Right lung (tissue), 5 donors: Measurements from ENCODE around the gene SCYL2. TPM values are rescaled to one million over a fixed set of nuclear protein-coding genes. Genes with fewer than 3 reads are reported as not detected.
"Not testable (repeated sequence)": the region's sequence is repeated elsewhere in the genome, so short reads cannot be mapped to it uniquely, and the experiment has no call there.

Experiments
- DNase-seq, 2 donors: peaks; one replicate each; pipeline ENCODE4 v3.0.0-alpha.2; 2013
- polyA plus RNA-seq, 5 donors: library from polyadenylated mRNA; unstranded; fragments of 120-200 nt; gene quantifications; one replicate each; pipeline versions ENCODE4 v1.2.1 to v1.2.3, GENCODE V29; 2013; ENCODE audit warnings: inconsistent platforms in 1 of 5, low replicate concordance in 1 of 5; ENCODE audit not compliant: insufficient read length in 5 of 5, insufficient read depth in 1 of 5

SCYL2 gene
- polyA plus RNA-seq, 5 donors = 45.6 to 76.9 (median 62.4) TPM

GRCh38 chr12:100311317-100311716 lies 44.3 kb downstream of the SCYL2 start:
- DNase-seq = no peak

GRCh38 chr12:100317371-100317770 lies 50.4 kb downstream of the SCYL2 start:
- DNase-seq = no peak

- DNase-seq = no peak
These were observed 57.5 kb downstream of the SCYL2 start for GRCh38 chr12:100324498-100324897.

GRCh38 chr12:100326208-100326607 lies 59.2 kb downstream of the SCYL2 start:
- DNase-seq = no peak

- no peak for DNase-seq
These were observed 62.8 kb downstream of the SCYL2 start for GRCh38 chr12:100329800-100330199.

DNA sequence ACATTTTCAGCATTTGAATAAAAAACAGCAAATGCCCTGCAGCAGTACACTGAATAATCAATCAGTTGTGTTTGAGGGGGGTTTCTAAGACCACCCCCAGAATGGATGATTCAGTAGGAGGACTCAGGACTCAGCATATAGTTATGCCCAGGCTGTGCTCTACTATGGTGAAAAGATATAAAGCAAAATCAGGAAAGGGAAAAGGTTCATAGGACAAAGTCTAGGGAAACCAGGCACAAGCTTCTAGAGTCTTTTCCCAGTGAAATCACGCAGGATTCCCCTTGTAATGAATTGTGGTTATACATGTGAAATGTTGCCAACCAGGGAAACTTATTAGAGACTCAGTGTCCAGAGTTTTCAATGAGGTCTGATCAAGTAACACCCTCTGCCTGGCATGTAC lies 64.9 kb downstream of the SCYL2 start:
- DNase-seq = no peak

DNA sequence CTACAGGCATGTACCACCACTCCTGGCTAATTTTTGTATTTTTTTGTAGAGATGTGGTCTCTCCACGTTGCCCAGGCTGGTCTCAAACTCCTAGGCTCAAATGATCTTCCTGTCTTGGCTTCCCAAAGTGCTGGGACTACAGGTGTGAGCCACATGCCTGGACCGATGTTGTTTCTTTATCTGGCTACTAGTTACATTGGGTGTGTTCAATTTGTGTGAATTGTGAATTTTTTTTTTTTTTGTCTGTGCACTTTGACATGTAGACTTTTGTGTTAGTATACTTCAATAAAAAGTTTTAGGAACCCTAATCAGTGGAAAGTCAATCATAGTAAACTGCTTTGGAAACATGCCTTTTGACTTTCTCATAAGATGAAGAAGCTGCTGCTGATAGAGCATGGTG lies 65.9 kb downstream of the SCYL2 start:
- no peak for DNase-seq

DNA sequence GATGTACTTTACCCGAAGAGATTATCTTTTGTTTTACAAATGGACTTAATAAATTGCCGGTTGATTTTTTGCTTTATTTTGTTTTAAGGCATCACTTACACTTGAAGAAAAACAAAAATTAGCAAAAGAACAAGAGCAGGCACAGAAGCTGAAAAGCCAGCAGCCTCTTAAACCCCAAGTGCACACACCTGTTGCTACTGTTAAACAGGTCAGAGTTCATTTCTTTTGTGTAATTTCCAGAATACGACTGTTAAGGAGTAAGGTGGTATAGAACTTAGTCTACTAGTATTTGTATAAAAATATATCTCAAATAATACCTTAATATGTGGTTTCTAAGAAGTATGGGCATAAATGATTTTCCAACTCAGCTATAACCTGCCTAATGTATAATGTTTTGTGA lies 70.3 kb downstream of the SCYL2 start:
- DNase-seq = no peak

- DNase-seq = peak in 1 of 2 donors; percentile 24
These were observed 70.8 kb downstream of the SCYL2 start for GRCh38 chr12:100337727-100338126.

- DNase-seq = no peak
These were observed 72.1 kb downstream of the SCYL2 start for GRCh38 chr12:100339071-100339470.

GRCh38 chr12:100342897-100343296 lies 75.9 kb downstream of the SCYL2 start:
- not testable (repeated sequence) for DNase-seq

DNA sequence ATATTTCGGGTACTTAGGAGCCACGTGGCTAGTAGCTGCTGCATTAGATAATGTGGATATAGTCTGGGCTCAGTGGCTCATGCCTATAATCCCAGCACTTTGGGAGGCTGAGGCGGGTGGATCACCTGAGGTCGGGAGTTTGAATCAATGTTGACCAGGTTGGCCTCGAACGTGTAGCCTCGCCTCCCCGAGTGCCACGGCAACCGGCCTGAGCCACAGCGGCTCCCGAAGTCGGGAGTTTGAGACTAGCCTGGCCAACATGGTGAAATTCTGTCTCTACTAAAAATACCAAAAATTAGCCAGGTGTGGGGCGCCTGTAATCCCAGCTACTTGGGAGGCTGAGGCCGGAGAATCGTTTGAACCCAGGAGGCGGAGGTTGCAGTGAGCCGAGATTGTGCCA lies 77.4 kb downstream of the SCYL2 start:
- DNase-seq = not testable (repeated sequence)

GRCh38 chr12:100345020-100345767 lies 78.2 kb downstream of the SCYL2 start:
- no peak for DNase-seq

DNA sequence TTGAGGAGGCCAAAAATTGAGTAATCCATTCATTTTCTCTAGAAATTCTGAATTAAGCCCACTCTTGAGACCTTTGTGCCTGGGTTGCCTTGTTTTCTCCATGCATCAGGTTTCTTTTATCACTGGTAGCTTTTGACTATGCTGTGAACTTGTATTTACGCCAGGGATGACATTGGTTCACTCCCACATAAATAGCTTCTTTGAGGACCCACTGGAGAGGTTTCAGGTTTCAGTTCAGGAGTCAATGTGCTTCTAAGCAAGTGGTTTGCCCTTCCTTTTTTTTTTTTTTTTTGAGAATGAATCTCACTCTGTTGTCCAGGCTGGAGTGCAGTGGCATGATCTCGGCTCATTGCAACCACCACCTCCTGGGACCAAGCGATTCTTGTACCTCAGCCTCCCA lies 79.7 kb downstream of the SCYL2 start:
- no peak for DNase-seq

DNA sequence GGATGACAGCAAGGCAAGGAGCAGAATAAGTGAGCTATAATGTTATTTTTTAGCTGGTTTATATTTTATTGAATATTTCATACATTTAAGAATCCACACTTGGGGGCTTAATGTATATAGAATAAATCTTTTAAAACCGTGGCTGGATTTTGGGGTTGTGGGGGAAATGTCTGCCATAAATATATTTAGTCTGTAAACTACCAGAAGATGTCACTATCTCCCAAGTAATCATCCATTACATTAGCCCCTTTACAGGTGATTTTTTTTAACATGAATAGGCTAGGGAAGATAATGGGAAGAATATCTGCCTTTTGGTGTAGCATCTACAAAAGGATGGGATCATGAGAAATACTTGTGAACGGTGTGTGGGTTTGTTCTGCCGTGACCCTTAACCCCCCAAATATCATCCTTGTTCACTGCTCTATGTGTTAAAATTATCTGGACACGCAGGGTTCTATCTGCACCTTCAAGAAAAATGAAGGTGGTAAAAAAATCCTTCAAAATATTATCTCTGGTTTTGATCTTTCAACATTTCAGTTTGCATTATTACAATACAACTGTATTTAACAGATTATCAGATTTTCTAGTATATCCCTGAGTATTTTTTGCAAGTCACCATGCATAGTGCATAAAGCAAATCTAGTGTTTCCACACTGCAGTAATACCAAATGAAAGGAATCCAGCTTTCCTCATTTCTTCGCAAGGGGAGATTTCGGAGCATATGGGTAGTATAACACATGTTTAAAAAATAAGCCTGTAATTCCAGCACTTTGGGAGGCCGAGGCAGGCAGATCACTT lies 81.9 kb downstream of the SCYL2 start:
- no peak for DNase-seq

- peak; percentile 20 for DNase-seq
These were observed 89.8 kb downstream of the SCYL2 start, which contains the start of gene SLC17A8 for GRCh38 chr12:100356644-100357223. SLC17A8 (plus strand) TSS chr12:100357074; CDS start chr12:100357392, 318 bp downstream.

DNA sequence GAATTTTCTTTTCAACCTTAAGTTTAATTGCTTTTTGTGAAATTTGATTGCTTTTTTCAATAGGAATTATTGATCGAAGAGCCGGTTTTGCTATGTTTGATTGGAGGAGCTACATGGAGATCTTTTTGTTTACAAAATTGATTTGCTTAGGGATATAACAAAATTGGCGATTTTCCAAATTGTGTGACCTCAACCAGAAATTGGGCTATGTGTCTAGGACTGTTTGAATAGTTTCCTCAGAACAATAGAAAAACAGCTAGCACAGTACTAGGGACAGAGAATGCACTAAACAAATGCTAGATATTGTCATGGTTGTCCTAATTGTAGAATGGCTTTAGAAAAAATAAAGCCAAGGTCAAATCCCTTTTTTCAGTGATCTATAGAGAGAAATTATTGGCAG lies 92.3 kb downstream of the SCYL2 start:
- DNase-seq = no peak

DNA sequence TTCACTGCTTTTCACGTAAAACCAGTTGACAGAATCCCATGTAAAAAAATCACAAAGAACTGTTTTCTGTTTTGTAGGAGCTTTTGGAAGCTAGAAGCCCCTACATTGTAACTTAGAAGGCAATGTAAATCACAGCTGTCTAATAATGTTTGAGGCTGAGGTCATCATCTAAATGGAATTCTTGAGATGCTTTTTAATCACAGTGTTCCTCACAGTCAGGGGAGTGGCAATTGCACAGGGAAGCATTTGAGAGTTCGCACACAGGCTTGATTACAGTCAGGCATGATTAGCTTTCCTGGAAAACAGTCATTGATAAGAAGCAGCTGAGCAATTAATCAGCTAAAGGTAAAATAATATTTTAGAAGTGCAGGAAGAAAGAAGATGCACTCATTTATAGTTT lies 92.8 kb downstream of the SCYL2 start:
- no peak for DNase-seq

DNA sequence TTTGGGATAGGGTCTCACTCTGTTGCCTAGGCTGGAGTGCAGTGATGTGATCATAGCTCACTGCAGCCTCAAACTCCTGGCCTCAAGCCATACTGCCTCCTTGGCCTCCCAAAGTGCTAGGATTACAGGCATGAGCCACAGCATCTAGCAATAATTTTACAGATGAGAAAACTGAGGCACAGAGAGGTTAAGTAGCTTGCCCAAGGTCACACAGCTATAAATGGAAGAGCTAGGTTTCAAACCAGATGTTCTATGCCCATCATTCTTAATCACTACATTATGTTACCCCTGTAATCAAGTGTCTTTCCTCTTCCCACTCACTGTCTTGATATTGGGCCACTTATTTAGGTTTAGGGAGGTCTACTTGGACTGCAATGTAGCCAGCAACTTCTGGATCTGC lies 93.5 kb downstream of the SCYL2 start:
- no peak for DNase-seq

DNA sequence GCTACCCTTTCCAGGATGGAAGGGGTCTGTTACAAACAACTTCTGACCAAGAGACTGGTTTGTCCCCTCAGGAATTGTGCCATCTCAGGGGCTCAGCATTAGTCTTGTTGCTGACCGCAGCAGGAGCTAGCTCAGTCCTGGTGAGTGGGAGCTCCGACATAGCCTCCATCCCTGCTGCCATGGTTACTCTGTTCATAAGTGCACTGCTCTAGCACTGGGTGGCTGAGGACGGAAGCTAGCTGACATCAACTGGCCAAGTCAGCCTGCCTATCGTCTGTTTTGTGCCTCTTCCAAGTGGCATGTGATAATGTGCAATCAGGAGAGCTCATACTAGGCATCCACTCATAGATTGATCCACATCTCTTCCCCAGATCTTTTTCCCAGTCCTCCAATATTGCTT lies 97.3 kb downstream of the SCYL2 start:
- DNase-seq = no peak

DNA sequence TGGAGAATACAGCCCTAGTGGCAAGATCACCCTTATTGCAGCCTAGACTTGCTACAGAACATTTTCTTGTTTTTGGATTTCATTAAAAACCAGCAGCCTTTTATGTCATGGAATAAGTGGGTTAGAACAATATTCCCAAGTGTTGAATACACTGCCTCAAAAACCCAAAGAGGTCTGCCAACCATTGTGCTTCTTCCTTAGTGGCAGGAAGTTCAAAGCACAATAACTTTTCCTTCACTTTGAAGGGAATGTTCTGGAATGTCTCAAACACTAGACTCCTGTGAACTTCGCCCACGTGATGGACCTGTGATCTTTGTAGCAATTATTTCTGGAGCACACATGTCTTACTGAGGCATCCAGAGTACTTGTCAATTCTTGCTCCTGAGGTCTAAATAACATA lies 98.4 kb downstream of the SCYL2 start:
- DNase-seq = no peak

GRCh38 chr12:100368066-100368465 lies 101.1 kb downstream of the SCYL2 start:
- no peak for DNase-seq

GRCh38 chr12:100371146-100371545 lies 104.2 kb downstream of the SCYL2 start:
- DNase-seq = no peak
